Loucy (cell line): ENCODE results near the gene PLEK2.

Experiments used
- H2AFZ ChIP-seq: fragments of 200-600 bp; sonication (generic); 2 replicates; pipeline ENCODE4 v1.6.0; 2016; ENCODE audit warnings: antibody characterized with exemption, mild to moderate bottlenecking, low read length, moderate library complexity
- H3F3A ChIP-seq: fragments of 200-600 bp; 2 replicates; pipeline ENCODE4 v1.6.0; 2016; ENCODE audit warnings: antibody characterized with exemption, low read depth, mild to moderate bottlenecking
- H3K27me3 ChIP-seq: fragments of 200-600 bp; sonication (generic); 2 replicates; pipeline ENCODE4 v1.6.1; 2014; ENCODE audit warnings: low read length, mild to moderate bottlenecking; ENCODE audit not compliant: insufficient read depth, poor library complexity, severe bottlenecking
- H3K36me3 ChIP-seq: fragments of 200-600 bp; sonication (generic); 2 replicates; pipeline ENCODE4 v1.6.1; 2016; ENCODE audit warnings: low read length; ENCODE audit not compliant: insufficient read depth
- H3K4me1 ChIP-seq: fragments of 200-600 bp; sonication (generic); 2 replicates; pipeline ENCODE4 v1.5.1; 2014; ENCODE audit warnings: low read length, mild to moderate bottlenecking; ENCODE audit not compliant: insufficient read depth, poor library complexity, severe bottlenecking
- H3K4me2 ChIP-seq: fragments of 200-600 bp; sonication (generic); 2 replicates; pipeline ENCODE4 v1.6.0; 2014; ENCODE audit warnings: antibody characterized with exemption, low read length, low read depth, mild to moderate bottlenecking; ENCODE audit not compliant: poor library complexity, severe bottlenecking
- H3K4me3 ChIP-seq: fragments of 200-600 bp; sonication (generic); 2 replicates; pipeline ENCODE4 v1.5.1; 2014; ENCODE audit warnings: low read length, mild to moderate bottlenecking, mixed read lengths; ENCODE audit not compliant: poor library complexity, severe bottlenecking
- H3K79me2 ChIP-seq: fragments of 200-600 bp; sonication (generic); 2 replicates; pipeline ENCODE4 v1.6.1; 2014; ENCODE audit warnings: low read length; ENCODE audit not compliant: insufficient read depth
- H3K9ac ChIP-seq: fragments of 200-600 bp; sonication (generic); 2 replicates; pipeline ENCODE4 v1.6.0; 2014; ENCODE audit warnings: mild to moderate bottlenecking, low read depth, low read length, moderate library complexity; ENCODE audit not compliant: poor library complexity, severe bottlenecking
- H3K9me2 ChIP-seq: fragments of 200-600 bp; sonication (generic); replicated peaks from 2 replicates; pipeline ENCODE4 v1.6.1; 2016; ENCODE audit warnings: low read depth, low read length, mixed read lengths
- H3K9me3 ChIP-seq: fragments of 200-600 bp; sonication (generic); 2 replicates; pipeline ENCODE4 v1.6.1; 2014; ENCODE audit warnings: mild to moderate bottlenecking, antibody characterized with exemption, low read length, low read depth; ENCODE audit not compliant: insufficient read depth
- H4K20me1 ChIP-seq: fragments of 200-600 bp; sonication (generic); 2 replicates; pipeline ENCODE4 v1.6.0; 2014; ENCODE audit warnings: antibody characterized with exemption, low read length, mild to moderate bottlenecking; ENCODE audit not compliant: insufficient read depth, poor library complexity, severe bottlenecking
- EZH2phosphoT487 ChIP-seq: fragments of 200-600 bp; IDR thresholded peaks from 2 replicates; pipeline ENCODE4 v1.6.1; 2018; ENCODE audit warnings: antibody characterized with exemption, mild to moderate bottlenecking, moderate library complexity, borderline replicate concordance
- TF ChIP-seq, protein P1 (sequence below): fragments of 200-600 bp; sonication (generic); conservative IDR thresholded peaks from 2 replicates; pipeline ENCODE4 v1.5.1; 2014; ENCODE audit warnings: mild to moderate bottlenecking, antibody characterized with exemption, low read length

Gene PLEK2

DNA sequence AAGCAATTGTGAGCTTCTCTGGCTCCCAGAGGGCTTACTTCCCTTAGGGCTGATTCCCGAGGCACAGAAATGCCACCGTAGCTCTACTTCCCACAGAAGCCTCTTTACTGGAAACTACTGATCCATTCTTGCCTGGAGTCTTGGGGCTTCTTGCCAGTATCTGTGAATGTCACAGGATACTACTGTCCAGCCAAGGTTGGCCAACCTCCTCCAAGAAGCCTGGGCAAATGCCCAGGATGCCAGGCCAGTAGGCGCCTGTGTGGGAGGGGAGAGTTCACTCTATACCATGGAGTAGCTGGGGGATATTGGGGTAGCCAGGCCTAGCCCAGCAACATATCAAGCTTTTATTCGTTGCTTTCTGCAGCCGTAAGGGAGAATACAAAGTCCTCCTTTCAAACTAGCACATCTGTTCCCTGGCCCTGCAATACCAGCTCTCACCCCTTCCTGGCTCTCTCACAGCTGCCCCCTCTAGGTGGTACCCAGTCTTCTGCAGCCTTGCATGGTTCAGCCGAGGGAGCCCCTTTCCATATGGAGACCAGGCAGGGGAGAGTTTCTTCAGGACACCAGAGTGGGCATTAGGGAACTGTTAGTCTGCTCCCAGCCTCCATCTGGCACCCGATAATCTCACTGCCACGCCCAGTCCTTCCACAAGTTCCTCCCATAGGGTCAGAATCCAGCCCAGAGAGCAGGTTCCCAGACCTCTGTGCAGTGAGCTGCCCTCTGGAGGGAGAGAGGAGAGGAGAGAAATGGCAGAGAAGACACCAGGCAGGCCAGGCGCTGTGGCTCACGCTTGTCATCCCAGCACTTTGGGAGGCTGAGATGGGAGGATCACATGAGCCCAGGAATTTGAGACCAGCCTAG lies 24.3 kb upstream of the PLEK2 start:
- no peak overlapping the region for H3K4me3 ChIP-seq
- no peaks in the 10 kb centered on the region for H3K79me2 ChIP-seq
- H3K4me2 ChIP-seq = no peak overlapping the region
- TF ChIP-seq, protein P1, sequence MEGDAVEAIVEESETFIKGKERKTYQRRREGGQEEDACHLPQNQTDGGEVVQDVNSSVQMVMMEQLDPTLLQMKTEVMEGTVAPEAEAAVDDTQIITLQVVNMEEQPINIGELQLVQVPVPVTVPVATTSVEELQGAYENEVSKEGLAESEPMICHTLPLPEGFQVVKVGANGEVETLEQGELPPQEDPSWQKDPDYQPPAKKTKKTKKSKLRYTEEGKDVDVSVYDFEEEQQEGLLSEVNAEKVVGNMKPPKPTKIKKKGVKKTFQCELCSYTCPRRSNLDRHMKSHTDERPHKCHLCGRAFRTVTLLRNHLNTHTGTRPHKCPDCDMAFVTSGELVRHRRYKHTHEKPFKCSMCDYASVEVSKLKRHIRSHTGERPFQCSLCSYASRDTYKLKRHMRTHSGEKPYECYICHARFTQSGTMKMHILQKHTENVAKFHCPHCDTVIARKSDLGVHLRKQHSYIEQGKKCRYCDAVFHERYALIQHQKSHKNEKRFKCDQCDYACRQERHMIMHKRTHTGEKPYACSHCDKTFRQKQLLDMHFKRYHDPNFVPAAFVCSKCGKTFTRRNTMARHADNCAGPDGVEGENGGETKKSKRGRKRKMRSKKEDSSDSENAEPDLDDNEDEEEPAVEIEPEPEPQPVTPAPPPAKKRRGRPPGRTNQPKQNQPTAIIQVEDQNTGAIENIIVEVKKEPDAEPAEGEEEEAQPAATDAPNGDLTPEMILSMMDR = peak; percentile 32; the same call in 1 of the 2 replicates
- no peak for TF ChIP-seq EZH2phosphoT487
- no peaks in the 10 kb centered on the region for H3K9me3 ChIP-seq
- H3K4me1 ChIP-seq = no peaks in the 10 kb centered on the region
- H3F3A ChIP-seq = no peaks in the 10 kb centered on the region
- no peaks in the 10 kb centered on the region for H3K36me3 ChIP-seq
- no peaks in the 10 kb centered on the region for H3K9me2 ChIP-seq
- H3K27me3 ChIP-seq = no peaks in the 10 kb centered on the region
- no peak overlapping the region for H3K9ac ChIP-seq
- H2AFZ ChIP-seq = no peak overlapping the region
- no peaks in the 10 kb centered on the region for H4K20me1 ChIP-seq

DNA sequence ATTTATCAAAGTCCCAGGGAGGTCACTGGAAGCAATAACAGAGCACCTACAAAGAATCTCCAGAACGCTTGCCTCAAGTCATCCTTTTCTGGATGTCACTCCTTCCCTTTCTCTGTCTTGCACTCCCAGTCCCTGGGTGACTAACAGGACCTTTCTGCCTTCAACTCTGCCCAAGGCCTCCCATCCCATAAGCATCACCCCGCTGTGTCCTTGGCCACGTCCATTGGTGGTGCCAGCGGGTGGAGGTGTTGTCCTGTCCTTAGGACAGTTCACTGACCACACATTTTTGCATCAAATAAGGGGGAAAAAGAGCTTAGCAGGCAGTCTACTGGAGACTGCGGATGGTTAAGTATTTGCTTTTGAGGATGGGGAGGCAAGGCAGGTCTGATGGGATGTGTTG lies 23.6 kb upstream of the PLEK2 start:
- Histone ChIP-seq H3K4me1 (no peaks in the 10 kb centered on the region), H2AFZ (no peak overlapping the region), H4K20me1 (no peaks in the 10 kb centered on the region), H3K9me3 (no peaks in the 10 kb centered on the region), H3K36me3 (no peaks in the 10 kb centered on the region), H3K4me2 (no peak overlapping the region), H3F3A (no peaks in the 10 kb centered on the region), H3K79me2 (no peaks in the 10 kb centered on the region), H3K9ac (no peak overlapping the region), H3K4me3 (no peak overlapping the region), H3K9me2 (no peaks in the 10 kb centered on the region), H3K27me3 (no peaks in the 10 kb centered on the region)
- TF ChIP-seq, protein P1 = no peak
- no peak for TF ChIP-seq EZH2phosphoT487

DNA sequence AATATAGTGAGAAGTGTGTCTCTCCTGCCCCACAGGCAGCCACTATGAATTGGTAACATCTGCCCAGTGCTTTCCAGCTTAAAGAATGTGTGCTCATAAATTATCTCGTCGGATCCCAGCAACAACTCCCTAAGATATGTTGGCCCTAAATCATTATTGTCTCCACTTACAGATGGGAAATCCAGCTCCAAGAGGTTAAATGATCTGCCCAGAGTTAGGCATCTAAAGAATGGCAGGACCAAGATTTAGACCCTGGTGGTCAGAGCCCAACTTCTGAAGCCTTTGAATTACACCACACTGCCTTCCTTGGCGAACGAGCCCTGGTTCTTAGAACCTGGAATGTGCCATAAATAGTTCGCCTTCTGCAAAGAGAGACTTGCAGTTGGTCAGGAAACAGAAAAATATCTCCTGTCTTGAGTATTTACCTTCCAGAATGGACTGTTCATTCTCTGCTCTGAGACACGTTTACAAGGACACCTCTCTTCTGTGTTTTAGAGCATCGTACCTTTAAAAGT lies 20.1 kb upstream of the PLEK2 start:
- no peaks in the 10 kb centered on the region for H3K27me3 ChIP-seq
- no peak for TF ChIP-seq EZH2phosphoT487
- TF ChIP-seq, protein P1 = no peak

More for the DNA sequence above, 20.1 kb upstream of the PLEK2 start:
- Histone ChIP-seq H3K9ac (no peak overlapping the region), H3K4me2 (no peak overlapping the region), H4K20me1 (no peaks in the 10 kb centered on the region), H3K4me3 (no peak overlapping the region), H3K36me3 (no peaks in the 10 kb centered on the region), H3K9me3 (no peaks in the 10 kb centered on the region), H3K4me1 (no peaks in the 10 kb centered on the region), H3K9me2 (no peaks in the 10 kb centered on the region), H3F3A (no peaks in the 10 kb centered on the region), H2AFZ (0 out of 2 replicates have a peak overlapping the region, but pooled peaks have one; percentile 8), H3K79me2 (no peaks in the 10 kb centered on the region)
